OCI-LY1 (cell line): ENCODE measurements around the gene NOL3.

Experiments used
- H2AFZ ChIP-seq: fragments of 200-600 bp; sonication (generic), shearing (Covaris generic); 2 replicates; pipeline ENCODE4 v1.6.0; 2014; ENCODE audit warnings: antibody characterized with exemption, mild to moderate bottlenecking, low read length
- H3F3A ChIP-seq: fragments of 200-600 bp; sonication (generic), shearing (Covaris generic); 2 replicates; pipeline ENCODE4 v1.6.0; 2014; ENCODE audit warnings: mild to moderate bottlenecking, antibody characterized with exemption, low read length, moderate library complexity; ENCODE audit not compliant: insufficient read depth
- H3K27ac ChIP-seq: fragments of 200-600 bp; sonication (generic); 2 replicates; pipeline ENCODE4 v1.5.1; 2014; ENCODE audit warnings: low read length, mixed run types, mild to moderate bottlenecking, low read depth; ENCODE audit not compliant: poor library complexity, severe bottlenecking
- H3K27me3 ChIP-seq: fragments of 200-600 bp; sonication (generic); 2 replicates; pipeline ENCODE4 v1.6.0; 2014; ENCODE audit warnings: antibody characterized with exemption, mild to moderate bottlenecking, low read length, moderate library complexity; ENCODE audit not compliant: insufficient read depth
- H3K36me3 ChIP-seq: fragments of 200-600 bp; sonication (generic); 2 replicates; pipeline ENCODE4 v1.6.1; 2014; ENCODE audit warnings: mild to moderate bottlenecking, antibody characterized with exemption, low read length, moderate library complexity, mixed read lengths; ENCODE audit not compliant: insufficient read depth
- H3K4me1 ChIP-seq: fragments of 200-600 bp; sonication (generic); 2 replicates; pipeline ENCODE4 v1.5.1; 2014; ENCODE audit warnings: mild to moderate bottlenecking, low read length, moderate library complexity; ENCODE audit not compliant: insufficient read depth, severe bottlenecking
- H3K4me2 ChIP-seq: fragments of 200-600 bp; sonication (generic), shearing (Covaris generic); 2 replicates; pipeline ENCODE4 v1.6.1; 2014; ENCODE audit warnings: low read length
- H3K4me3 ChIP-seq: fragments of 200-600 bp; sonication (generic); 2 replicates; pipeline ENCODE4 v1.5.1; 2014; ENCODE audit warnings: low read length, low read depth, mild to moderate bottlenecking, mixed read lengths; ENCODE audit not compliant: poor library complexity, severe bottlenecking
- H3K79me2 ChIP-seq: fragments of 200-600 bp; shearing (Covaris generic); 2 replicates; pipeline ENCODE4 v1.6.1; 2016; ENCODE audit warnings: mixed run types, low read length, mixed read lengths; ENCODE audit not compliant: insufficient read depth
- H3K9ac ChIP-seq: fragments of 200-600 bp; sonication (generic), shearing (Covaris generic); 2 replicates; pipeline ENCODE4 v1.6.1; 2014; ENCODE audit warnings: mild to moderate bottlenecking, low read length, mixed read lengths
- H3K9me2 ChIP-seq: fragments of 200-600 bp; sonication (generic), shearing (Covaris generic); 2 replicates; pipeline ENCODE4 v1.6.1; 2014; ENCODE audit warnings: low read depth, mild to moderate bottlenecking, low read length, mixed read lengths
- H3K9me3 ChIP-seq: fragments of 200-600 bp; shearing (Covaris generic); 2 replicates; pipeline ENCODE4 v1.6.1; 2014; ENCODE audit warnings: low read length, mixed read lengths
- H4K20me1 ChIP-seq: fragments of 200-600 bp; sonication (generic), shearing (Covaris generic); 2 replicates; pipeline ENCODE4 v1.6.0; 2016; ENCODE audit warnings: mild to moderate bottlenecking, low read length; ENCODE audit not compliant: insufficient read depth
- CTCF ChIP-seq: fragments of 200-600 bp; sonication (generic), shearing (Covaris generic); IDR thresholded peaks from 2 replicates; pipeline ENCODE4 v1.5.1; 2017; ENCODE audit warnings: mild to moderate bottlenecking, antibody characterized with exemption, low read length, moderate library complexity, mixed read lengths
- EZH2 ChIP-seq: fragments of 200-600 bp; sonication (generic), shearing (Covaris generic); IDR thresholded peaks from 2 replicates; pipeline ENCODE4 v1.8.0; 2017; ENCODE audit warnings: borderline replicate concordance, mixed run types, mild to moderate bottlenecking, antibody characterized with exemption, low read length, moderate library complexity, mixed read lengths

The NOL3 gene

GRCh38 chr16:67223992-67224391 is 53.7 kb downstream of the NOL3 start:
- Histone ChIP-seq H2AFZ (no peak overlapping the region), H3K9me3 (no peaks in the 10 kb centered on the region), H4K20me1 (no peaks in the 10 kb centered on the region), H3K36me3 (peaks cover 9% of the 10 kb centered on the region), H3K9me2 (no peaks in the 10 kb centered on the region), H3K27ac (no peak overlapping the region), H3K9ac (no peak overlapping the region), H3K27me3 (no peaks in the 10 kb centered on the region), H3K79me2 (peaks cover 9% of the 10 kb centered on the region), H3K4me1 (peaks cover 17% of the 10 kb centered on the region), H3K4me2 (no peak overlapping the region), H3F3A (no peaks in the 10 kb centered on the region), H3K4me3 (no peak overlapping the region)
- TF ChIP-seq CTCF (no peak), EZH2 (no peak)
